GM18873 (cell line): ENCODE data around the gene WFS1.

Source experiments
- ATAC-seq: cut with Tn5 transposase; IDR thresholded peaks from one replicate; pipeline ENCODE4 v1.9.1; 2021; ENCODE audit warnings: mild to moderate bottlenecking, moderate library complexity, moderate number of reproducible peaks; ENCODE audit not compliant: unreplicated experiment, low FRiP score

WFS1 gene

DNA sequence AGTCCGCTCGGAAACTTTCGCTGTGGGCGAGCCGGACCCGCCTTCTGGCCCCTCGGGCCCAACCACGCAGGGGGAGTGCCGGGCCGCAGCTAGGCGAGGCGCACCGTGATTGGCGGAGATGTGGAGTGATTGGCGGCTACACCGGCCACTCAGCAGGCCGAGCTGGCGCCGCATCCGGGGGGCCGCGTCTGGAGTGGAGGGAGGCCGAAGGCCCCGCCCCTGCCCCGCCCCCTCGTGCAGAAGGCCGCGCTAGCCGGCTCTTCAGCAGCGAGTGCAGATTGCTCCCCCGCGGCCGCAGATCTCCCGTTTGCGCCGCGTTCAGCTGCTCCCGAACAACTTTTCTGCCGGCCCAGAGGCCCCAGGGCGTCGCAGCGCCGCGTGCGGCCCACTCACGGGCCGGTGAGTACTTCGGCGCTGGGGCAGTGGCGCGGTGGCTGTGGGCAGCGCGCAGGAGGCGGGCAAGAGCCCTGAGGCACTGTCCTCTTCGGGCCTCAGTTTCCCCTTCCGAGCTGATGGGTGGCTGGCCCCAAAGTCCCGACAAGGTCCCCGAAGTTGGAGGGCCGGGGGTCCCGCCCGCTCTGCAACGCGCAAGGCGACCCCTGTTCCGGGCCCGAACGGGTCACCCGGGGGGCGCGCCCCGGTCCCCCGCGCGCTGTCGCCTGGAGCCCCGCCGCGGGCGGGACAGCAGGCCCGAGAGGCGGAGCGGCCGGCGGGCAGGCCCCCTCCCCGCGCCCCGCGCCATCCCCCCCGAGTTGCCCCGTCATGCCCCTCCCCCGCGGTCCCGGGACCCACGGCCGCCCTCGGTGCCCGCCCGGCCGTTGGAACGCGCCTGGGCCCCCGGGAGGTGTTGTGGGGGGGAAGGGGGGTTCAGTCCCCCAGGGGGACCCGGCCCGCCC is at the start of gene WFS1:
Gene WFS1, plus strand, starts transcription at position 235 of the 896 bp plus-strand sequence. CDS start 7,606 bp downstream, outside the sequence.
- ATAC-seq, result peak; percentile 100

GRCh38 chr4:6221301-6221850 is 48.3 kb upstream of the WFS1 start:
- no peak for ATAC-seq

DNA sequence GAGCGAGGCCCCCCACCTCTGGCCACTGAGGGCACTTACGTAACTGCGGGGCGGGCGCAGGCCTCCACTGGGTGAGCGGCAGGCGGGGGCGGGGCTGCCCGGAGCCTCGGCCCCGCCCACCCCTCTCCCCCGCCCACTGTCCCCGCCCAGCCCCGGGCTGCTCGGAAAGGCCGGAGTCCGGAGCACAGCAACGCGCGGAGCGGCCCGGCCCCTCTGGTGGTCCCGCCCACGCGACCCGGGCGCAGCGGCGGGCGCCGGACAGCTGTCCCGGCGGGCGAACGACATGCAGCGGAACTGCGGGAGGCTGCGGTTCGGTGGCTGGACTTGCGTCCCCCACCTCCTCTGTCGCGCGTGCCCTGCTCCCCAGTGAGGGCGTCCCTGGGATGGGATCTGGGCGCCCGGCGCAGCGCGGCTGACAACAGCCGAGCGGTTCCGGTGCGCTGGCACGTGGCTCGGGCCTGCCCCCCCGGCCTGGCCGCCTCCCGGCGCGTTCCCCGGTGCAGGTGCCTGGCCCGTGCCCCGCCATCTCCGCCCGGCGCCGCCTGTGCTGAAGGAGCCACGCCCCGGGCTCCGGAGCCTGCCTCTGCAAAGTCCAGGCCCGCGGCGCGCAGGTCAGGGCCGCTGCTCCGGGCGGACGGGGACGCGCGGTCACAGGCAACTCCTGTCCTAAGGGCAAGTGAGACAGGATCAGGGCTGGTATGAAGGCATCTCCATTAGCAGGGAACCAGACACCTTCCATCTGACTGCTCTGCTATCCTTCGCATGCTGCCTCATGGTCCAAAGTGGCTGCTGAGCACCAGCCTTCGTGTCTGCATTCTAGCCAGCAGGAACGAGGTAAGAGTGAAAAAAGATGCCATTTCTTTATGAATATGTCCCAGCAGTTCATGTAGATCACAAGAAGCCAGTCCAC is 47.5 kb upstream of the WFS1 start:
- no peak for ATAC-seq

- ATAC-seq, result no peak
Observed at GRCh38 chr4:6222761-6223292, 46.8 kb upstream of the WFS1 start.

DNA sequence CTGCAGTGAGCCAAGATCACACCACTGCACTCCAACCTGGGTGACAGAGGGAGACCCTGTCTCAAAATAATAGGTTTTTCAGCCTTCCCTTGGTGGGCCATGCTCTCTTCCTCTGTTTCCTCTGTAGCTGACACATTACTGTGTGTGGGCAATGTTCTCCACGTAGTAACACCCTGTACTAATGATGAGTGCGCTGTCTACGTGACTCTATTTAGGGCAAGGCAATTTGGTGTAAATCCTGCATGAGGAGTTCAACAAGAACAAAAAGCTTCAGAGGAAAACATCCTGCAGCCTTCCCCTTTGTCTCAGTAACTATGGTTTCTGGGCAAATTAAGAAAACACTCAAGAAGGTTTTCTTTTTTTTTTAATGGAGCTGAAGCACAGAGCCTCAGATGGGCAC is 44.9 kb upstream of the WFS1 start:
- no peak for ATAC-seq

GRCh38 chr4:6225469-6225868 is 44.2 kb upstream of the WFS1 start:
- no peak for ATAC-seq

DNA sequence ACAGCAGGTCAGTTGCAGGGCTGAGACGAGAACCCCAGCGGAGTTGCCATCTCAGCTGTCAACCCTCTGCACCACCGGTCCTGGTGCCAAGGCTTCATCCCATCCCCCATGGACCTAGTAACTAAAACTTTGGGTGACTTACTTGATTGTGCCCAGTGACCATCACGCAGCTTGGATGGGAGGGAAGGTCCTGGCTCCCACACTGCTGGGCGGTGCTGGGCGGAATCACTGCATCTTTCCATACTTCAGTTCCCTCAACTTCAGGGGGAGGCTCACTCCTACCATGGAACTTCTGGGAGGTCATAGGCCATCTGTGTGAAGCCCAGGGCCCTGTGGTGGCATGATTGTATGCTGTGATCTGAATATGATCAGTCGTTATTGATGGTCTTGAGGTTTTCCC is 43.1 kb upstream of the WFS1 start:
- ATAC-seq, result no peak

DNA sequence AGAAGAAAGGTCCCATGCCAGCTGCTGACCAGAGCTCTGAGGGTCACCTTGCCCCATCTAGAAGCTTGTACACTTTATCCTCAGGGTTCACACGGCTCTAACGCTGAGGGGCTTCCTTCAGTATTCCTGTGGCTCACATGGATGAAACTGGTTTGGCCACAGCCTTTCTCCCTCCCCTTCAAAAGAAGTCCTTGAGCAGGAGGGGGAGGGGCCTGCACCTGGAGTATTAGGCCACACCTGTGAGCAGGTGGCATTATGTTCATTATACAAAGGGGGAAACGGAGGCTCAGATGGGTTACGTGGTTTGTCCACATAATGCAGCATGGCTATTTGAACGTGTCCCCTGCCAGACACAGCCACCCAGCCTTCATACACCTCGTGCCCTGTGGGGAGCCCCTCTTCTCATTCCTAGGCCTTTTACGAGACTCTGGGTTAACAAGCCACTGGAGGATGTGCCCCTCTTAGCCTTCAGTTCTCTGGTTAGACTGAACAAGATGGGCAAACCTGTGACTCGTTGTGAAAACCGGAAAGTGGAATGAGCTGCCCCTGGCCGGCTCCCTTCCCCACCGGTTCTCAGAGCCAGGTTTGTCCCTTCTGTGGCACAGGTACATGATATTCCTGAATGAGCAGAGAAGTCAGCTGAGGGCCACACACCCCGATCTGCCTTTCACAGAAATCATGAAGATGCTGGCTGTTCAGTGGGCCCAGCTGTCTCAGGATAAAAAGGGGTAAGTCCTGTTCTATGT is 42.1 kb upstream of the WFS1 start:
- ATAC-seq, result no peak

DNA sequence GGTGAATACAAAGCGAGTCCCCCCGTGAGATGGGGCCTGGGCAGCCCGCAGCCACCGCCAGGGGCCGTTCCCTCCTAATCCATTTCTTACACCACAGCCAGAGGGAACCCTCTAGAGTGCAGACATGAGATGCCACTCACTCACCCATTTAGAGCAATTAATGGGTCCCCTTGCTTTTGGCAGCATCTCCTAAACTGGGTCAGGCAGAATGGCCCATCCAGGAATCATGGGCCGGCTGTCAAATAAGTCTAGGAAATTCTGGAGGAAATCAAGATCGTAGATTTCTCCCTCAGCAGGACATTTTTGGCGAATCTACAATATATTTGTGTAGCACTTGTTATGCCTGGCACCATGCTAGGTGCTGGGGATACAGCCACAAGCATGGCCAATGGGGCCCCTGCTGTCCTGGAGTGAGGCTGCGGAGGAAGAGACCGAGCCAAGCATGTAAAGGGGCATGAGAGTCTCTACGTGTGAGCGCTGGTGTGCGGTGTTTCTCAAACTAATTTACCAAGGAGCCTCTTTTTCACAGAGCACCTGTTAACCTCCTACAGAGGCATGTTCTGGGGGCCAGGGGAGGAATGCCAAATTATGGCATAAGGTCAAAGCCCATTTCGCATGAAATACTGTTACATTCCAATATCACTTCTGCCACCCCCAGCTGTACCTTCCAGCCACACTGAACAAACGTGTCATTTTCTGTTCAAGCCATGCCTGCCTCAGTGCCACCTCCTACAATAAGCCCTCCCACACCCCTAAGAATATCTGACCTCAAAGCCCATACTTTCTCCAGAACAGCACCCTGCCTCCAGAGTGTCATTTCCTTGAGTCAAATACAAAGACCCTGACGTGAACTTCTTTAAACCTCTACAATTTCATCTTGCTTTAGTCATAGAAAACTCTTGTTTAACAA is 41.2 kb upstream of the WFS1 start:
- no peak for ATAC-seq

DNA sequence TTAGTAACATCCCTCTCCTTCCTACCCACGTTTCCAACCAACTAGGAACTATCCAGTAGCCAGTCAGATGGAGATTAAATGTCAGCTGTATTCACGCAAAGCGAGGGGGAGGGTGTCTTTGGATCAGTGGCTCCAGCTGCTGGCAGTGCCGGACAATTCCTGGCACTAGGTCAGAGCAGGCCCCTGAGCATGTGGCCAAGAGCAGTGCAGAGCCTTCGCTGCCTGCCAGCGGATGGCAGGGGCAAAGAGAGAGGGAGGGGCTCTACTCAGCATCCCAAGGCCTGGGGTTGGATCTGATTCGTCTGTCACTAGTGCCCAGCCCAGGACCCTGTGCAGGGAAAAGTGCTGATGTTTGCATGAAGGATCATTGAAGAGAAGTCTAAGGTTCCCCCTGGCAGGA is 40.6 kb upstream of the WFS1 start:
- no peak for ATAC-seq

DNA sequence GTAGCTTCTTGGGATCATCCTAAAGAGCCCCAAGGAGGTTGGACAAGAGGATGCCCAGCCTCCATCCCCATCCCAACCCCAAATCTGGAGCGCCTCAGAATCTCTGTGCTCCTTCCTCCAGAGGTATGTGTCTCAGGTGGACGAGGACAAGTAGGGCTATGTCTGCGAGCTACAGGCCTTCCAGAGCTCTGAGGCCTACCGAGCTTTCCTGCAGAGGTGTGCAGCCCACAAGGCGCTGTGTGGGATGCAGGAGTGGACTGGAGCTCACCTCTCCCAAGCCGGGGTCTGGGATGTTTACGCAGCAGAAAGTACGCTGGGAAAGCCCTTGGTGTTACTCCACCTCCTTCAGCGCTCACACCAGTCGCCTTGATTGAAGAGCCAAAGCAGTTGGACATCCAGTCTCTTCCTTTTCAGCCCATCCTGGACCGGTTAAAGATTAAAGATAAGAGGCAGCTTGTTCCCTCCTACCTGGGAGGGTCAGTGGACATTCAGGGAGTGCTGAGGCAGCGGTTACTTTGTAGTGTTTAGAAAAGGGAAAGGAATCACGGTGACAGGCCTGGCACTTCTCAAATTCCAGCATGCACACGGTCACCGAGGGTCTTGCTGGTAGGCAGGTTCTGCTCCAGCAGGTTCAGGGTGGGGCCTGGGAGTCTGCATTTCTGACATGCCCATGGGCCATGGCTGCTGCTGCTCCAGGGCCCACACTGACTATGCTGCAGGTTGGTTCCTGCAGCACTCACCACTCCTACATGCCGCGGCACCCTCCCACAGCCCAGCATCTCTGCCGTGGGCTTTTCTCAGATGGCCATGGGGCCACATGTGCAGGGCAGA is 39.8 kb upstream of the WFS1 start:
- ATAC-seq, result no peak

DNA sequence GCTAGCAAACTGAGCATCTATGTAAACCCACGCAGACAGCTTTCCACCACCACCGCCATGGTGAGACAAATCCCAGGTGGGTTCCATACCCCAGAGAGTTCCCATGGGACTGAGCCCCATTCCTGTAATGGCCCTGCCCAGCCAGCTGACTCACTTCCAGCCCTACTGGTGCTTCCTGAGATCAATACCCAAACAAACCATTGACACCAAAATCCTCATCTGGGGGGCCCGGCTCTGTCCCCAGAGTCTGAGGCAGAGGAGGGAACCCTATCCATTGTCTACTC is 39.2 kb upstream of the WFS1 start:
- ATAC-seq, result no peak

DNA sequence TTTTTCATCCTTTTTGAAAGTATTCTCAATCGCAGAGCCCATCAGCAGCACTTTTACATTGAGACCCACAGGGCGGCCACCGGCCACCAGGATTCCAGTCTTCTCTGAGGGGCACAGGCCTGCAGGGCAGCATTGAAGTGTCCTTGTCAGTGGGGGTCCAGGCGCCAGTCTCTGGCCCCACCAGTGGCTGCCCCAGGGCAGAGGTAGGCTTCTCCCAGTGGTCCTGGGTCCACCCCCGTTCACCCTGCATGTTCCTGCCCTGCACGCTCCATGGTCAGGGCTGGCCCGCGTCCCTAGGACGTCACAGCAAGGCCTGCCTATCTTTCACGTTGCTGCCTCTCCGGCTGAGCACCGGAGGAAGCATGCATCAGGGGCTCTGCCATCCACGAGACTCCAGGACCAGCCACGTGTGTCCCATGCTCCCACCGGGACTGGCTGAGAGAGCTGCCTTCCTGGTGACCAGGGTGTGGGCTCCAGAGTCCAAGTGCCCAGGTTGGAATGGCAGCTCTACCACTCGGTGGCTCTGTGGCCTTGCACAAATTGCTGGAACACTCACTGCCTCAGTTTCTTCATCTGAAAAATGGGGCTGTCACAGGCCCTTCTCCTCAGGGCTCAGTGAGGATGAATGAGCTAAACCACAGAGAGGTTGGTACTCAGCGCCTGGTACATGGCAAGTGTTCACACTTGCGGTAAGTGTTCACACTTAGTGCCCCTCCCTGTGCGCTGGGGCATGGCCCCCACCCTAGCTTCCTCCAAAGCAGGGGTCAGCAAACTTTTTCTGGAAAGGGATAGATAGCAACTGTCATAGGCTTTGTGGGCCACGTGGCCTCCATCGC is 38.6 kb upstream of the WFS1 start:
- no peak for ATAC-seq

DNA sequence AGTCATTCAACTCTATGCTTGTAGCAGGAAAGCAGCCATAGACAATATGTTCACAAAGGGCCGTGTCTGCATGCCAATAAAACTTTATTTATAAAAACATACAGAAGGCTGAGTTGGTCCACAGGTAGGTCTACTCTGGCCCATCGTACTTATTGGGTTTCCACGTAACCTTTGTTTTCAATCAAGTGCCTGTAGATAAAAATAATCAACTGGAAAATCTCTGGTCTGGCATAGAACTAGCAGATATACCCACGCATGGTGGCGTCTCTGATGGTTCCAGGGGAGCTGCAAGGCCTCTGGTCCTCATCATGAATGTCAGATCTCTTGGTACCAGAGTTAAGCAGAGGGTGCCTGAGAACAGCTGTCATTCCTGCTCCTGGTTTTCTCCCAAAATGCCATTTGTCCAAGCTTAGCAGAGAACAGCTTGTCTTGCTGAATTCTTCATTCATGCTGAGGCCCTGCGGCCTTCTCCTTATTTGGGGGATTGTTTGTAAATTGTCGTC is 37.9 kb upstream of the WFS1 start:
- no peak for ATAC-seq

GRCh38 chr4:6232836-6233785 is 36.5 kb upstream of the WFS1 start:
- no peak for ATAC-seq

- no peak for ATAC-seq
Observed at GRCh38 chr4:6233929-6234328, 35.7 kb upstream of the WFS1 start.
